Measurements from ENCODE around the gene FAM110D.
A peak's percentile ranks its signal among the peaks of the same experiment; 100 is the strongest.

Gene FAM110D

DNA sequence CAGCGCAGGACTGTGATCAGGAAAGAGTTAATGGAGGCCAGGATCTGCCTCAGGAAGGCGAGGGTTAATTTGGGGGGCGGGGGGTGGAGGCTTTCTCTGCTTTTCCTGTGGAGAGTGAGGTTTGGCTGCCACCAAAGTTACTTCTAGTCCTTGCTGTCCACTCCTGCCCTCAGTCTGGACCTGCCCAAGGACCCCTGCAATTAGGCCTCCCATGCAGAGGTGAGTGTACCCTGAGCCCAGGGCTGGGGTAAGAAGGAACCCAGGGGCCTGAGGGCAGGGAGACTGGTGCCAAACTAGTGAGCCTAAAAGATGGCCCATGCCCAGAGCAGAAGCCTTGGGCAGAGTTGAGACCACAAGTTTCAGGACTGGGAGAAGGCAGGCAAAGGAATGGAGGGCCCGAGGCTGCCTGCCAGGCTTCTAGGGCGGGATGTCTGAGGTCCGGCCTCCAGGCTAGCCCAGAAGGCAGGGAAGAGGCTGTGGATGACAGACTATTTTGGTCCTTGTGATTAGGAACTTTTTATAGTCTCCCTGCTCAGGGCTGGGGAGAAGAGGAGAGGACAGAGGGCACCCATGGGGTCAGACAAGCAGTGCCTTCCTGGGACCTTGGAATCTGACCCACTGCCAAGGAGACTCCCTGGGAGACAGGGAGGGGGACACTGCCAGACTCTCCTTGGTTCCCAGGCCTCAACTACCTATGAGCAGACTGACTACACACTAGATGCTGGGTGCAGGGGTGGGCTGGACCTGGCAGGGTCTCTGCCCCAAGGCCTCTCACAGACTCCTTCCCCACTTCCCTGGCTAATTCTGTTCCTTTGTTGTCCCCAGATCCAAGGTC, at the start of gene FAM110D:
Gene FAM110D (plus strand): TSS at position 172 of the 835 bp plus-strand sequence. CDS start 2,213 bp downstream, outside the sequence.
- no peak for DNase-seq

DNA sequence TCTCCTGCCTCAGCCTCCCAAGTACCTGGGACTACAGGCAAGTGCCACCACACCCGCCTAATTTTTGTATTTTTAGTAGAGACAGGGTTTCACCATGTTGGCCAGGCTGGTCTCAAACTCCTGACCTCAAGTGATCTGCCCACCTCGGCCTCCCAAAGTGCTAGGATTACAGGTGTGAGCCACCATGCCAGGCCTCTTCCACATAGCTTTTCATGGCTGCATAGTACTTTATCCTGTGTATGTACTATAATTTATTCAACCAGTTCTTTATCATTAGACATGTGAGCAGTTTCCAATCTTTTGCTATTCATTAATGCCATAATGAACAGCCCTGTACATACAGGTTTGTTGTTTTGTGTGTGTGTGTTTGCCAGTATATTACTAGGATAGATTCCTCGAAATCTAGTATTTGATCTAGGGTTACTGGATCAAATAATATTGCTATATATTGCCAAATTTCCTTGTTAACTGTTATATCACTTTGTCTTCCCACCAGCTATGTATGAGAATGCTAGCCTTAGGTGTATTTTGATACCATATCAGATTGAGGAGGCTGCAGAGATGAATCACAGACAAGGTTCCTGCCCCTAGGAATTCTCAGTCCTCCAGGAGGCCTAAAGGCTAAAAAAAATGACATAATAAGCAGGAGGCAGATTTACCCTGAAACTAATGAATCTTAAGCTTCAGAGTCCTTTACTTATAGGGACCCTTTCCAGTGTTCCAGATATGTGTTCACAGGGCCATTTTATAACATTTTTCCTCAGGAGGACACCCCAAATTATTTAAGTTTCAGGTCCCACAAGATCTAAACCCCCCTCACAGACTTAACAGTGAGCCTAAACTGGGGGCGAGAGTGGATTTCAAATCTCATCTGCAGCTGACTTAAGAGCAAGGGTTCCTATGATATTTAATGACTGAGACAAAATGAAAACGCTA, 49.4 kb upstream of the FAM110D start:
- no peak for DNase-seq

DNA sequence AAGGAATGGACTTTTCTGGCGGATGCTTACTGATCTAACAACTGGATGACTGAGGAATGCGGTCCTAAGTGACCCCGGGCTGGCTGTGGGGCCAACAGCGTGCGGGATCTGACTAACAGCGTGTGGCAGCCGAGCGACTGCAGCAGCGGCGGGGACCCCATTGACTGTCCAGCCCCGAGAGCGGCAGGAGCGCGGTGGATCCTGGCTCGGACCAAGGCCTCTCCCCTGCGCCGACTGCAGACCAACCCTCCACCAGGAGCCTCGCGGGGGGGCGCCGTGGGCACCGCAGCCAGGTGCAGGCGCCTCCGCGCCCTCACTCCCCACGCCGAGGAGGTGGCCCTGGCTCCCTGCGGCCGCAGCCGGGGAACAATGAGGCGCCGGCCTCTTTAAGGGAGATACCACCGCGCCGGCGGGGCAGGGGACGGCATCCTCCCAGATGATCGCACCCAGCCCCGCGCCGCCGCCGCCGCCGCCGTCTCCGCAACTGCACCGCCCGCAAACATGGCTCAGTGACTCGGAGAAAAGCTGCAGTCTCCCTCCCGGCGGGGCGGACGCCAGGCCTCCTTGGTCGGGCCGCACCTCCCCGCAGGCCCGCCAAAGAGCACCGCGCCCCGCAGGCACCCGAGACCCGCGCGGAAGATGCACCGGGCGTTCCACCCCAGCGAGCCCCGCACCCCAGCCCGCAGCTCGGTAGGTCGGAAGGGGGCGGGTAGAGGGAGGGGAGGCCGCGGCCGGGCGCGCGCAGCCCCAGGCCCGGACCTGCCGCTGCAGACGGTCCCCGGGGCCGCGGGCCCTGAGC, 47.9 kb upstream of the FAM110D start:
- DNase-seq: peak; percentile 28 to 50

DNA sequence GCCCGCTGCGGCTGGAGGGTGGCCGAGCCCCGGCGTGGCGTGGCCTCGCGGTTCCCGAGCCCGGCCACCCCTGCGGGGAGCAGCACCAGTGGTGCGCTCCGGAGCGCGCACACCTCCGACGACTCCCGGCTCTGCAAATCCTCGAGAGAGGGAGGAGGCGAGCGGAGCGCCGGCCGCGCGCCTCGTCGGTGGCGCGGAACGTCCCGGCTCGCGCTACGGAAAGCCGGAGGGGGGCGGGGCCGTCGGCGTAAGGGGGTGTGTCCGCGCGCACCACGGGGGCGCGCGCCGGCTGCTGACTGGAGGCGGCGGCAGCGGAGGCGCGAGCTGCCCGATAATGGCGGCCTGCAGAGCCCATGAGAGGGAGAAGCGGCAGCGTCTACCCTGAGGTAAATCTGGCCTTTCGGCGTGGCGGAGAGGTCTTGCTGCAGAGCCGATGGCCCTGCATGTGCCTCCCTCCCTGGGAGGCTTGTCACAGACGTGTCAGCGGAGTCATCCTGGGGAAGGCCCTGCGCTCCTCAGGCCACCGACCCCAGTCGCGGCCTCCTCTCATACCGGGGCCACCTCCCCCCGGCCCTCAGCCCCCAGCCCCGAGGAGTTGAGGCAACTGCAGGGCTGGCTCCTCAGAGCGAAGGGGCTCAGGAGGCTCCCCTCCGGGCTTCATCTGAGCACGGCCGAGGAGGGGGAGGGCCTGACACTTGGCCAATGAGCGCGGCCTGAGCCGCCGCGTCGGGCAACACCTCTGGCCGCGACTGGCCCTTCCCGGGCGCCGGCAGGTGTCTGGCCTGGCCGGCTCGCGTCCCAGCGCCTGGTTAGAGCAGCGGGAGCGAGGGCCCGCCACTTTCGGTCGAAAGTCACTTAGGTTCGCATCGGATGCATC, 47.1 kb upstream of the FAM110D start, which contains the start of gene PDIK1L:
Gene PDIK1L (plus strand): TSS at position 295 of the 877 bp plus-strand sequence. CDS start 2,485 bp downstream, outside the sequence.
- DNase-seq: peak; percentile 92 to 96

DNA sequence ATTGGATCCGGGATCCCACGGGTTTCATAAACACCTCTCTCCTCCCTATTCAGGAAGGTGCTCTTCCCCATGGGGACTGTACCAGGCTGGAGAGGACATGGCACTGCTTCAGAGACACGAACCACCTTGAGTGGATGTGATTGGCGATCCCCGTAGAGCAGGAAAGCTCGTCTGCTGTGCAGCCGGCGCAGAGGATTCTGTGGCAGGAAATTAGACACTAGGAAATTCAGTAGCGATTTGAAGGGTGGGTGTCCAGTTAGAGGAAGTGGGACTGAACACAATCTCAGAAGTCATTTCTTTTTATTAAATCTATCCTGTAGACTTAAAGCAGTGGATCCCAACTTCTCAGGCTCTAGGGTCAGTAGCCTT, 46.5 kb upstream of the FAM110D start:
- peak; percentile 31 to 37 for DNase-seq

DNA sequence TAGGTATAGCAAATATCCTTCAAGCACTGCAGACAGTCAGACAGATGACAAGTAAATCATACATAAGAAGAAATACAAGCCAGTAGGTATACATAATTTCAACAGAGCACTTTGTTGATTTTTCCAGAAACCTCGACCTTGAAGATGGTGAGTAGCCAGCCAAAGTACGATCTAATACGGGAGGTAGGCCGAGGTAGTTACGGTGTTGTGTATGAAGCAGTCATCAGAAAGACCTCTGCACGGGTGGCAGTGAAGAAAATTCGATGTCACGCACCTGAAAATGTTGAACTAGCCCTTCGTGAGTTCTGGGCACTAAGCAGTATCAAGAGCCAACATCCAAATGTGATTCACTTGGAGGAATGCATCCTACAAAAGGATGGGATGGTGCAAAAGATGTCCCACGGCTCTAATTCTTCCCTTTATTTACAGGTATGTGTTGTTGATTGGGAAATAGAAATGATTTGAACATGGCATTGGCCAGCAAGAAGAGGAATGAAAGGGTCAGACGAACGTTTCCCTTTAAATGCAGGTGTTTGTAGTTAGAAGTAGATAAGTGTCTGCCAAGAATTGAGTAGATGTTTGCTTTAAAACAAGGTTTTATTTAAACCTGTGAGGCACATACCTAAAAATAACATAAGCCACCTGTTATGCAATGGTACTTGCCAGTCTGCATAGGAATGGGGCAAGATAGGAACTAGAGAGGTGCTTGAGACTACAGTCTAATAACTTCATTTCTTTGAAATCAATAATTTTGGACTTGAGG, 44.5 kb upstream of the FAM110D start:
- DNase-seq: no peak

DNA sequence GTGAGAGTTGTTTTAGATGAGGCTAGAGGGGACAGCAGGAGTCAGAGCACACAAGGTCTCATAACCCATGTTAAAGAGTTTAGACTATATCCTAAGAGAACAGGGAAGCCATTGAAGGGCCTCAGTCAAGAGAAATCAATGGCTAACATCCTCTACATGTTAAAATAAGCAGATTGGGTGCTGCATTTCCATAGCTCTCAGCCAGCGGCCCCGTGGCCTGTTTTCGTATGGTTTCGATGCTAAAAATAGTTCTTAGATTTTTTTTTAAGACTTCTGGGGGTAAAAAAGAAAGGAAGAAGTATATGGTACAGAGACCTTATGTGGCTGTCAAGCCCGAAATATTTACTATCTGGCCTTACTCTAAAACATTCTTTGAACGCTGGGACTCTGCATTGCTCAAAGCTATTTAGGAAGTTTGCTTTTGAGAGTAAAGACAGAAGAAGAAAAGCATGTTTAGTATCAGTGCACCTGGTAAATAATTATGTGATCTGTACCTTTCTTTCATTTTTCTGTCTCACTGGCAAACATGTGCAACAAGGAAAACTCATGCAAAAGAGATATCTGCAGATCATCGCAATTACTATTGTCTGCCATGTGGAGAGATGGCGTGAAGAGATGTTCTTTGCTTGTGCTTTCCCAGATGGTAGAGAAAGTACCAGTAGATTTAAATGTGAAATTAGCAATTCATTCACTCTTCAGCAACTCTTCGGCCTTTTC, 38.8 kb upstream of the FAM110D start:
- no peak for DNase-seq

DNA sequence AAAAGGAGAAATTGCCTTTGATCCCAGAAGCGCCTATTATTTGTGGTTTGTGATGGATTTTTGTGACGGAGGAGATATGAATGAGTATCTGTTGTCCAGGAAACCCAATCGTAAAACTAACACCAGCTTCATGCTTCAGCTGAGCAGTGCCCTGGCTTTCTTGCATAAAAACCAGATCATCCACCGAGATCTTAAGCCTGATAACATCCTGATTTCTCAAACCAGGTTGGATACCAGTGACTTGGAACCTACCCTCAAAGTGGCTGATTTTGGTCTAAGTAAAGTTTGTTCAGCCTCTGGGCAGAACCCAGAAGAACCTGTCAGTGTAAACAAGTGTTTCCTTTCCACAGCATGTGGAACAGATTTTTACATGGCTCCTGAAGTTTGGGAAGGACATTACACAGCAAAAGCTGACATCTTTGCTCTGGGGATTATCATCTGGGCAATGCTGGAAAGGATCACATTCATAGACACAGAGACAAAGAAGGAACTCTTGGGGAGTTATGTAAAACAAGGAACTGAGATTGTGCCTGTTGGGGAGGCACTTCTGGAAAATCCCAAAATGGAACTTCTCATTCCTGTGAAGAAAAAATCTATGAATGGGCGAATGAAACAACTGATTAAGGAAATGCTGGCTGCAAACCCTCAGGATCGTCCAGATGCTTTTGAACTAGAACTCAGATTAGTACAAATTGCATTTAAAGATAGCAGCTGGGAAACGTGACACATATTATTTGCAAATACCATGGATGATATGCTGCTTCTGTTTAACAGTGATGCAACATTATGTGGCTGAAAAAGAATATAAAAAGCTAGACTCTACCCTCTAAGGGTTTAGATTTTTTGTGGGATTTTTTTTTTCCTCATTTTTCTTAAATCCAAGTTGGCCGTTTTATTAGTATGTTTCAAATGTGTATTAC, 36.8 kb upstream of the FAM110D start:
- peak; percentile 69 to 78 for DNase-seq

DNA sequence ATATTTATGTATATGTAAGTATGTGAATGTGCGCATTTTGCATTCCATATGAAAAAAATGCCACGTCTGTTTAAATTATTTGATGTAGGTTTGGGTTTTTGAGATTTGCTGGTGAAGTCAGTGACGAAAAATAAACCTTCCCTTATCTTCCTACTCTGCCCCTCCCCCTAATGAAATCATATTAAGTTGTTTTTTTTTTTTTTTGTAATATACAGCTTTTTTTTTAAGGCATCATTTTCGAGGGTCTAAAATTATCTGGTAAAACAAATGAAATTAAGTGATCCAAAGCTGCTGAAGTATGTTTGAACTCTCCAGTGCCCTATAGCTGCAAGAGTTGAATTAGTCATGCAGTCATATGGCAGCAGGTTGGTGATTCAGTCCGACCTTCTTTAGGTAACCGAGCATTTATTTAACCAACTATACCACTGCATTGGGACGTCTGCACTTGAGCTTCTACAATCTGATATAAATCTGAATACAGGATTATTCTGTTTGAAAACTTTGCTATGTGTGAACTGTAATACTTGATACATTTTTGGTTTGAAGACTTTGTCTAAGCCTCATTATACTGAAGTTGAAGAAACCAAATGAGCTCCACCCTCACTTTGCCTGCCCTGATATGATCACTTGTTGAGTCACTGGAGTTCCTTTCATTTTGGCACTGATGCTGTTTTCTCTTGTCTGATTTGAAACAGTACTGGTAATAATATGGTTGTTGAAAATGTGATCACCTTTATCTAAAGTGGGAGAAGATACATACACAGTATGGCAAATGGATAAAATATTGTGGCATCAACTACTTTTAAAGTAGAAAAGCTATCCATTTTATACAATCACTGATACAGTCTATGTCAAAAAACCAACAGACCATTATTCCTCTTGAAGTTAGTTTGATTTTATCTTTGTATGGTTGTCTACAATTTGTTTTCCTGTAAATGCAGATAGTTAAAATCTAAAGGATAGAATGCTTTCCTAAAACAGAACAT, 35.6 kb upstream of the FAM110D start:
- DNase-seq: peak; percentile 40 to 45

DNA sequence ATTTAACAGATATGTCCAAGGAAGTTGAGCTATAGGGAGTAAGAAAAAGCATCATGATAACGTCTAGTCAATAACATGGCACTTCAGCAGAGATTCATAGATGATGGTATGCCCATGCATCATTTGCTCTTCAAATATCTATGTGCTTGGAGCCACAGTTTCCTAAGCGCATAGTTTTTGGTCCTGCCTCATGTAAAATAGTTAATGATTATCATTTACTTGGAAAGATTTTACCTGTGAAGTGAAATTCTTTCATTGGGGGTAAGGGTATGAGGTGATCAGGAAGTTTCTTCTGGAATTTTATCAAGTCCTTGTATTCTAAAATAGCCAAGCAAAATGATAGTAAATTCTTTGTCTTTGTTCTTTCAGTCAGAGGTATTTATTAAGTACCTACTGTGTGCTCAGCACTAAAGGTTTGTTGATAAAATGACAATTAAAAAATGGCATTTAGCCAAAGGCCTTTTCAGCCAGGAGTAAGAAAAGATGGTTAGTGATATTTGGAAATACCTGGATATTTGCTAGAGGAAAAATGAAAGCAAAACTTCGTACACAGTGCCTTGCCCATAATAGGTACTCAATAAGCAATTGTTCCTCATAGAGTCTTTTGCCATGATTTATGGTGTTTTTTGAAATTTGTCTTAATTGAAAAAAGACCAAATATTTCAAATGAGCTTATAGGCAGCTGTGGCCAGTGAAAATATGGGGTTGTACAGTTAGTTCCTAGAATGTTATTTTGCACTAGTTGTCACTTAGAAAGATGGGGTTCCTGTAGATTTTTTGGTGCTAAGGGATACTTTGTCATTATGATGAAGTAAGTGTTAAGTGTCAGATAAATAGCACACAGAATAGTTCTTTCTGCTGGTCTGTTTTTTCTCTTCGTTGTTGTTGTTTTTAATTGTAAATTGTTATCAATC, 34.2 kb upstream of the FAM110D start:
- no peak for DNase-seq

DNA sequence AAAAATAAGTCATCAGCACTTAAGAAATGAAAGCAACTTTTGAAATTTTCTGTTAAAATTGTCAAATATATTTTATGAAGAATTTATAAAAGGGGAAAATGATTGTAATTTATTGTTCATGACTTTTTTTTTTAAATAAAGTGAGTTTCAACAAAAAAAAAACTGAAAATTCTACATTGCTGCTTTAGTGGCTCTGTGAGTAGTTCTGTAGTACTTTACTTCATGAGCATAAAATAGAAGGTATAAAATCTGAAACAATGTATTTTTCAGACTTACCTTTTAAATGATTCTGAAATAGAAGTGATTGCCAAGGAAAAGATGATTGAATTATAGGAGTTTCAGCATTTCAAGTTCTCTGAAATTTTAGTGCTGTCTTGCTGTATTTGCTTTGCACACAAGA, 33.5 kb upstream of the FAM110D start:
- no peak for DNase-seq

DNA sequence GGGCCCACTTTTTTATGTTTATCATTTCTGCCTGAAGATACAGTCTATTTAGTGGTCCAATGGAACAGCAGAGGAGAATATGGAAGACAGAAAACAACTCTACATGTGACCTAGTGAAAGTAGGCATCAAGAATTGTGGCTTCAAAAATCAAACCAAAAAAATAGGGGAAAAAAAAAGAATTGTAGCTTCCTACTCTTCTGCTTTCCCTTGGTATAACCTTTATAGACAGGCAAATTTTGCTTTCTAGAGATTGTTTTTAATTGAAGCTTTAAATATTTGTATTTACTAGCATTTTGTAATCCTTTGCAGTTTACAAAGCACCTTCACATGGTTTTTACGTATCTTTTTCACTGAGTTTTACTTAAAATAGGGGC, 32.9 kb upstream of the FAM110D start:
- DNase-seq: no peak

DNA sequence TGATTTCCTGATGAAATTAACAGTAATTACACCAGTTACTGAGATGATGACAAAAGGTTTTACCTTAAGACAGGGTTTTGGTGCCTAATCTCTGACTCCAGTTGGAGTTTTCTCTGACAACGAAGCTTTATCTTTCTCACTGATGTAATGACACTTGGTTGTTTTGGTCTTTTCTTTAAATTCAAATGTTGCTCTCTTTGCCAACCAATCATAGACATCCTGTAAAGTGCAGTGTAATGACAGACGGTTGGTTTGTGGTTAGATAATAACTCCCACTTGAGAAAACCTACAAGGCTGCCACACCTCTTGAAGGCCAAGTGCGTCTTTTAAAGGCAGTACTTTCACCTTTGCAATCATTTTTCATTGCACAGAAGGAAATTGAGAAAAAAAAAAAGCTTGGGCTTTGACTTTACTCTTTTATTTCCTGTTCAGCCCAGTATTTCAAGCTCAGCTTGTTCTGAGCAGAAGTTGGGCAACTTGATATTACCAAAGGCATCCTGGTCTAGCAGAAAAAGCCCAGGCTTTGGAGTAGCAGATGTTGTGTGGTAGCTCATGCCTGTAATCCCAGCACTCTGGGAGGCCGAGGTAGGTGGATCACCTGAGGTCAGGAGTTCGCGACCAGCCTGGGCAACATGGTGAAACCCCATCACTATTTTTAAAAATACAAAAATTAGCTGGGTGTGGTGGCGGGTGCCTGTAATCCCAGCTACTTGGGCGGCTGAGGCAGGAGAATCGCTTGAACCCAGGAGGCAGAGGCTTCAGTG, 32.4 kb upstream of the FAM110D start:
- peak; percentile 59 to 71 for DNase-seq

DNA sequence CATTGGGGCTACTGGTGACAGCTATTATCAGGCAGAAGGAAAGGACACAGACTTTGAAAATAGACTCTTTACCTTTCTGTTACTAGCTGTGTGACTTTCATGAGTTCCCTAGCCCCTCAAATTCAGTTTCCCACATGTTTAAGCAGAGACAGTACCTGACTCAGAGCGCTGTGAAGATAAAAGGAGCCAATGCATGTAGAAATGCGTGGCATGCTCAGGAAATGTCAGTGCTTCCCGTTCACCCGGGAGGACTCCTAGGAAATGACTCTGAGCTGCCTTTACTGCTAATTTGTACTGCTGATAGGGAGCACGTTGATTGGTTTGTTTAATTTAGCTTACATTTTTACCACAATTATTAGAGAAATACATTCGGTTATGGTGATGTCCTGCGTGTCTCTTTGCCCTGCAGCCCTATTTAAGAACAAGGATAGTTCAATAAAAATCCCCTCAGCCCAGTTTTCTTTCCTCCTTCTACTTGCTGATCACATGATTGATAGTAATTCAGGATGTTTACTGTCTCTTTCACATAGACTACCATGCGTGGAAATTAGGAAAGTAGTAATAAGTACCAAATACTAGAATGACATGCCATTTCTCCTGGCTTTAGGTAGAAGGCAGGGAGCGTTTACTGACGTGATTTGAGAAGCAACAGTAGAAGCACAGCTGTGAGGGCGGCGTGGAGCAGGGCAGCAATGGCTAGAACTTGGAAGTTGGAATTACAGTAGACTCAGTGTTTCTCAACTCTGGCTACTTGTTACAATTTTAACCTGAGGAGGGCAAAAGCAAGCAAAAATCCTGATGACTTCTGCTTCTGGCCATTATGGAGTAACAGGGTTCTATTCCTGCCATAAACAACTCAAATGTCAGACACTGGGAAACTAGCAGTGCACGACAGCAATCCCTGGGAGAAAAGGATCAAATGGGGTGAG, 31.4 kb upstream of the FAM110D start:
- peak in 1 of 2 donors; percentile 32 for DNase-seq

DNA sequence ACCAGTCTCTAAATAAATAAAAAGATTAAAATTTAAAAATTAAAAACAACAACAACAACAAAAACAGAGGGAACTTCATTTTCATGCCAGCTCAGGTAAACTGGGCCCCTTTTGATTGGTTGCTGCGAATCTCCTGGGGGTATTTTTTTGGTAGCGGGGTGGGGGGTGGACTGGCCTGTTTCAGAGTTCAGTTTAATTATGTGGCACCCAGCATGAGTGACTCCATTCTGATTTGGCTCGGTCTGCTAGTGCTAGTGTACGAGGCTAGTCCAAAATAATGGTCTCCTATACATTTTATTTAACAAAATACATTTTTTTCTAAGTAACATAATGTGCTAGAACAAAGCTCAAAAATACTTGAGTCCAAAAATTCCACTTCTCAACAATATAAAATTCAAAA, 29.1 kb upstream of the FAM110D start:
- no peak for DNase-seq
